Stimulated activated CD4-positive, alpha-beta T cell treated with anti-CD3 and anti-CD28 coated beads, Interleukin-12 subunit alpha, Interleukin-12 subunit beta, amount 100 ng/mL, for 24 hours (primary cell): ENCODE results near the gene KIAA0930.

ENCODE experiments used
- DNase-seq, 2 experiments: peaks; one replicate each; pipeline ENCODE4 v3.0.0-alpha.2; 2020; ENCODE audit warnings: low read depth in 2 of 2

The KIAA0930 gene

DNA sequence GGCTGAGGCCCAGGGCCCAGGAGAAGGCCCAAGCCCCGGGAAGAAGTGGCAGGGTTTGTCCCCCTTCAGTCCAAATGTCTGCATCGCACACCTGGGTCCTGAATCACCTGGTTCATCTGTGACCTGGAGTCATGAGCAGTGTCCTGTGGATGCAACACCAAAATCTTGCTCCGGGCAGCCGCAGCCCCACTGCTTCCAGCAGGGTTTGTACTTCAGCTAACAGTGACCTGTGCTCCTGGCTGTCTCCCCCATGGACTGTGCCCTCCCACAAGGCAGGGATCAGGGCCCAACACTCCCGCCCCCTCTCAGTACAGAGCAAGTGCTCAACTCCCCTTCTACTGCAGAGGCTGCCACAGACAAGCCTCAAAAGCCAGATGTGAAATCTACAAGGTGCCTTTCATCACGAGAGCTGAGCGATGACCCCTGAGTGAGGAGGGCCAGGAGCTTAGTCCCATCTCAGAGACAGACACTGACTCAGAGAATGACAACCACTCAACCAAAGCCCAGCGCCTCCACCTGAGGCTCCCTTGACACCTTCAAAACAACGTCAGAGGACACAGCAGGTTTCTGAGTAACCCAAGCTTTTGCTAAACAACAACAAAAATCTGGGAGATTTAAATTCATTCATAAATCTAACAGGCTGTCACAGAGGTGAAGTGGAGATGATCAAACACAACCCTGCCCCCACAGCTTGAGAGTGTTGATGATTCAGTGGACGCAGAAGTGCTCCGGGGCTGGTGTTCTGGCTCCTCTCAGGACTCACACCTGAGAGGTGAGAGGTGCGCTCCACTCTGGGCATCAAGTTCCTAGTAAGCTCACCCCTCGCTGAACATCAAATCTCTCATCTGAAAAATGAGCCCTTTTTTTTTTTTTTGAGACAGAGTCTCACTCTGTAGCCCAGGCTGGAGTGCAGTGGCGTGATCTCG lies 3.4 kb downstream of the KIAA0930 start:
- DNase-seq = no peak

DNA sequence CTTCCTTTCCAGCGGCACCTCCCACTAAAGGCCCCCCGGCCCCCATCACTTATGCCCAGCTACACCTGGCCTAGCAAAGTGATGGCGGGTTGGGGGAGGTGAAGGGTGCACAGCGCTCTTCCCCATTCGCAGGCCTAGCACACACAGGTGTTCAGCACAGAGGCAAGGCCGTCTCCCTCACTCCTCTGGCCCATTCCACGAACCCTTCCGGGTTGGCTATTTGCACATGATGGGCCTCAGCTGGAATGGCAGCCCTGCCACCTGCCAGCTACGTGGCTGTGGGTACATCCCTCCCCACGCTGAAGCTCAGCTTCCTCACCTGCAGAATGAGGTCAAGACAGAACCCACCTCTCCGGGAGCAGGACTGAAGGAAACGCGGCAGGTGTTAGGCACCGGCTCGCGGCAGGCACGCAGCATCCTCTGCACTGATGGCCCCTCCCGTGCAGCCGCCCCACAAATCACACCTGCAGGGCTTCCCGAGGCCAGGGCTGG lies 4.8 kb downstream of the KIAA0930 start:
- no peak for DNase-seq

DNA sequence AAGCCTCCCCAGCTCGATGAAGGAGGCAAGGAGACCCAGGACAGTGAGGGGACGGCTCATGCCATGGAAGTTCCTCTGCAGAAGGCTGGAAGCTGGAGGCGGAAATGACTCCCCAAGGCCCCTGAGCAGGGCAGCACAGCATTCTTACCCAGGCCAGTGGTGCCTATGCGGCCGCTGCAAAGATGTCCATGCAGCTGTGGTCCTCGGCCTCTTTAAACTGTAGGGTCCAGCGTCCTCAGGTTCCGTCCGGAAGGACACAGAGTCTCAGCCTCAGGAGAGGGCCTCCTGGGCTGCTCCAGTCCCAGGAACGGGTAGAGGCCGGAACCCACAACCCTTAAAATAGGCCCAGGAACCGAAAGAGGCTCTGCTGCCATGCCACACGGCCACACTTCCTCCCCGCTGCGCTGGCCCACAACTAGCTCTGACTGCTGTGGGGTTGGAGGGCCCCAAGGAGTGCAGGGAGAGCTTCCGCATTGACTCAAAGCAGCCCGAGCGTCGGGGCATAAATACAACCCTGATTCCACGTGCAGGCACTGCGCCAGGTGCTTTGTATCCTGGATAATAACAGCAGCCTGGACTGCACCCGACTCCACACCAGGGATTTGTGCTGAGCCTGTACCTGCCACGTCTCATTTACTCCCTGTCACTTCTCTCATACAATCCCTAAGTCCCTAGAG lies 5.5 kb downstream of the KIAA0930 start:
- DNase-seq = no peak

DNA sequence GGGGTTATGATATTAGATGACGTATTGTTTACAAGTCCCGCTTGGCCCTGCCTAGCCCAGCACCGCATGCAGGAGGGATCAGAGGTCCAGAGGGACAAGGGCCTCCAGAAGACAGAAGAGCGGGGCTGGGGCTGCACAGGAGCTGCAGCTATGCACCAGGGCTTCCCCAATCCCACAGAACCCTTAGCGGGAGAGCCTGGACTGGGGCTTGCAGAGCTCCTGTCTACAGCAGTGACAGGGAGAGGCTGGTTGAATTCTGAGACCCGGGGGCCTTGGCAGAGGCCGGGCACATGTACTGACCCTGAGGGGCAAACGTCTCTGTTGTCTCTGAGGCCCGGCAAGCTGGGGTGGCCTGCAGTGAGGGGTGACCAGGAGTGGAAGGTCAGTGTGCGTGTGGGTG lies 6.9 kb downstream of the KIAA0930 start:
- DNase-seq = no peak

DNA sequence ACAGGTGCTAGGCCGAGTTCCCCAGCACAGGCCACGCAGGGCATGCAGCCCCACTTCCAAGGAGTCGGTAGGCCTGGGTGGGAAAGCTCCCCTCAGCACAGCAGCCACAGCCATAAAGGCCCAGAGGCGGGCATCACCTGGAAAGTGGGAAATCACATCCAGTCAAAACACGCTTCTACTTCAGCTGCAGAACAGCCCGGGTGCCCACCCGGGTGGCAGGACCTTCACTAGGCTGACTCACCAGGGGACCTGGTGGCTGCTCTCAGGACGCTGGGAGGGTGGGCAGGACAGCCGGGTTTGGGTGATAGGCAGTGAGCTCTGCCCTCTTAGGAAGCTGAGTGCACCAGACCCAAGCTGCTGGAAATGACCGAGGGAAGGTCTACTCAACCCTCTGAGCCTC lies 7.3 kb downstream of the KIAA0930 start:
- no peak for DNase-seq

DNA sequence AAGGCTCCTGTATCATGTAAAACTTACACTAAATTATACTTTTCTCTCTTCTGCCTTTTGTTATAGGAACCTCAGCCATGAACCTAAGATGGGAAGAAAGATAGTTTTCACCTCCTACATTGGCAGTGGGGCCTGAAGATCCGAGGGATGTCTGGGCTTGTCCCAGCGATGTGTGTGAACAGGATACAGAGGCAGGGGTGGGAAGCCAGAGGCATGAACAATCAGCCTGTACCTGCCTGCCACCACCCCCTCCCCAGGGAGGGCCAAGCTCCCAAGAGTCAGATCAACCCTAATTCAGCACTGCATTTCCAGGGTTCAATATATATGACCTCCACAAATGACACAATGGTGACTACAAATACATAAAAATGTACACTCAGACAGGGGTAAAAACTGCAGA lies 9.4 kb downstream of the KIAA0930 start:
- no peak for DNase-seq

DNA sequence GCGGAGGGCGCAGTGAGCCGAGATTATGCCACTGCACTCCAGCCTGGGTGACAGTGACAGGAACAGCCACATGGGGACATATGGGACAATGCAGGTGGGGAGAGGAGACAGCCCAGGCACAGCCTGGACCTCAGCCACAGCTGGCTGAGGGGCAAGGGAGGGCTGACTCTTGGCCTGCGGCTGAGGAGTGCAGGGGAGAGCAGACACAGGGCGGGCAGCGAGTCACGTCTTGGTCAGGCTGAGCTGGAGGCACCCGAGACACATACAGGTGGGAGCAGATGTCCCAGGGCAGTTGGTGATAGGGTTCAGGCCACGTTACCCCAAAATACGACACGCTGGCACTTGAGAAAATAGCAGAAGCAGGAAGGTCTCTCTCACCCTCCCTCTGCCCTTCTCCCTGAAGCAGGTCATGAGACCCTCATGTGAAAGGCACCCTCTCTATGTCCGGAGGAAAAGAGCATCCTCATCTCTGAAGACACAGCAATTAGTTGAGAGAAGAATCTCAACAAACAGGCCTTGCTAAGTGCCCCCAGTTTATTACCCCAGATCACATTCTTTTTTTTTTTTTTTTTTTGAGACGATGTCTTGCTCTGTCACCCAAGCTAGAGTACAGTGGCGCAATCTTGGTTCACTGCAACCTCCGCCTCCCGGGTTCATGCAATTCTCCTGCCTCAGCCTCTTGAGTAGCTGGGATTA lies 10.5 kb downstream of the KIAA0930 start:
- DNase-seq = no peak

DNA sequence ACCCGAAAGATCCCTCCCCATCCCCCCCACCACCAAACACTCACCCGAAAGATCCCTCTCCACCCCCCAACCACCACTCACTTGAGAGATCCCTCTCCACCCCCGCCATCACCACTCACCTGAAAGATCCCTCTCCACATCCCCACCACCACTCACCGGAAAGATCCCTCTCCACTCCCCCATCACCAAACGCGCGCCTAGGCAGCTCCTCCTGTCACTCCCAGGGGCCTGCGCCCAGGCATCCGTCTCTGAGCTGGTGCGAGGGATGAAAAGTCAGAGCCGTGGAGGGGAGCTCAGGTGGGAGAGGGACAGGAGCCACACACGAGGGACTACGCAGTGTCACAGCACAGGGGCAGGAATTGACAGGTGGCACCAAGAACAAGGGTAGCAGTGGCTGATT lies 11.5 kb downstream of the KIAA0930 start:
- DNase-seq = no peak

DNA sequence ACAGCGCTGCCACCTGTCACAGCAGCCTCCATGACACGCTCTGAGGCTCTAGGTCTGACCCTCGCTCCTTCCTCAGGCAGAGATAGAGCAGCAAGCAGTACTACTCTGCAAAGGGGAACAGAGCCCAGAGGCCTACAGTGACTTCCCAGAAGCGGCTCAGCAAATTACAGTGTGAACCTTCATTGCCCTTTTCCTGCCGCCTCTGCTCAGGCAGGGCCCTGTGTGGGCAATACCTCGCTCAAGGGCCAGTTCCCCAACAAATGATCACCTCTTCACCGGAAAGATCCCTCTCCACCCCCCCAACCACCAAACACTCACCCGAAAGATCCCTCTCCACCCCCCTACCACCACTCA lies 12.3 kb downstream of the KIAA0930 start:
- no peak for DNase-seq

DNA sequence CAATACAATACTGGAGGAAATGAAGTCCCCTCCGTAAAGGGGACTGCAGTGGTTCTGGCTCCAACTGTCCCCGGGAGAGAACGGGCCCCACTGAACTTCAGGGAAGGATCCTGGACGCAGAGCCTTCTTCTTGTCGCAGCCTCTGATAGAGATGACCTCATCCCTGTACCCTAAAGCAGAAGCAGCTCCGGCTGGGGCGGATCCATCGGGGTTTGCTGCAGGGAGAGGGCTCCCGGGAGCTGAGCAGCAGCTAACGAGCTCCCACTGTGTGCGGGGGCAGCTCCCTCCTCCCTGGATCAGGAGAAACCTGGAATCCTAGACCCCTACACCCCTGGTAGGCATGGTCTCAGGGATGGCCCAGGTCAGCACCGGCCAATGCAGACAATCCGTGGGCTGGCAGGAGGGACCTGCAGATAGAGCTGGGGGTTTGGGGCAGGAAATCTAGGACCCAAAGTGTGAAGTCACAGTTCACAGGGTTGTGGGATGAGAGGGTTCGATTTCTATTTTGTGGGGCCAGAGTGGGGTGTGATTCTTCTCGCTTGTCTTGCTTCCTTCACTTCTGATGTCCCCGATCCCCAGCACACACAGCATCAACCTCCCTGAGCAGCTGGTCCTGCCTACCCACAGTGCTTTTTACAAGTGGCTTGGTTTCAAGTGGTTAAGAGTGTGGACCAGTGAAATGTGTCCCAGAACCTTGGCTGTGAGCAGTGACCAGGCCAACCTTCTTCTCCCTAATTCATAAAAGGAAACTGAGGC lies 12.9 kb downstream of the KIAA0930 start:
- DNase-seq = no peak

DNA sequence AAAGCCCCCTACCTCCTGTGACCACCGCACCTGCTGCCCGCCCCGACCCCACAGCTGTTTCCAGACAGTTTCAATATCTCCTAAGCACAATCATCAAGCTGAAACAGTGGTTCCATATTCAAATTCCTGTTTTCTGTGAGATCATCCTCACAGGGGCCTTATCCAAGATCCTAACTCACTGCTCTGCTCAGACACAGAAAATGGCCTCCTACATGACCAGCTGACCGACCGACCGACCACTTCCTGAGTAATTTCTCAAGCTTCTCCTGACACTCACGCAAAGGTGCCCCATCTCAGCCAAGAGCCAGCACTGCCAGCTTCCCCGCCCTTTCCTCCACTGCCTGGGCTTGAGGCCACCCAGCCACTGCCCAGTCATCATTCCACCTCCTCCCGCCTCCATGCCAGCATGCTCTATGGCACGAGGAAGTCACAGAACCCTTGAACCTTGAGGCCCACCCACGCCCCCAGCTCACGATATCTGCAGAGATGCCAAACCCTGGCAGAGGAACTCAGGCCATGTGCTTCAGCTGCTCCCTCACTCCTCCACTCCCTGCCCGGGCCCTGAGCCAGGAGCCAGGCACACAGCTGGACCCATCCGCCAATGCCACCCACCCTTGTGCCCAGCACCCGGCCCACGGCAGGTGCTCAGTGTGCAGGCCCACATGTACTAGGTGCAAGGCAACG lies 14.0 kb downstream of the KIAA0930 start:
- DNase-seq = no peak

DNA sequence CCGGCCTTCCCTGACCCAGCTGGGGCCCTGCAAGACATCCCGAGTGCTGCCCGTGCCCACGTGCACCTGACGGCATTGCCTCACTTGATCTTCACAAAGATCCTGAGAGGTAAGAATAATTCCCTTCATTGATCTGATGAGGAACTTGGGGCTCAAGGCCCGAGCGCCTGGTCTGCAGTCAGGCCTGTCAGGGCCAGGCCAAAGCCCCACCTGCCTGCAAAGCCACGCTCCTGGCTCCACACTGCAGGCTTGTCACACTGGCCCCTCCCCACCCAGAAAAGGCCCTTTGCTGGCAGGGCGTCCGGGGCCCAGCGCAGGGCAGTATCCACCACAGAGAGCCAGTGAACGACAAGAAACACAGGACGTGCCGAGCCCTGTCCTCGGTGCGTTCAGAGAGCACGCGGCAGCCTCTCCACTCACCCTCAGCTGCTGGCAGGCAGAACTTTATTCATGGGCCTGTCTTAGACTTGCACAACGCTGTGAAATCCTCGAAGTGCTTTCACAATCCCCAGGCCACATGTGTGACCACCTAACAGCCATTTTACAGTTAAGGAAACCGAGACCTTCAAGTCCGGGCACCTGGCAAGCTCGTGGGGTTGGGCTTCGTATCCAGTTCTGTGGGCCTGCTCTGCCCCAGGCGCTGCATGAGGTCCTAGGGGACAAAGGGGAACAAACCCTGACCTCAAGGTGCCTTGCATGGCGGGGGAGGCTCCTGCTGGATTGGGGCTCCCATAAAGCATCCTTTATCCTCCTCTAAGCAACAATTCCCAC lies 14.8 kb downstream of the KIAA0930 start:
- DNase-seq = no peak

DNA sequence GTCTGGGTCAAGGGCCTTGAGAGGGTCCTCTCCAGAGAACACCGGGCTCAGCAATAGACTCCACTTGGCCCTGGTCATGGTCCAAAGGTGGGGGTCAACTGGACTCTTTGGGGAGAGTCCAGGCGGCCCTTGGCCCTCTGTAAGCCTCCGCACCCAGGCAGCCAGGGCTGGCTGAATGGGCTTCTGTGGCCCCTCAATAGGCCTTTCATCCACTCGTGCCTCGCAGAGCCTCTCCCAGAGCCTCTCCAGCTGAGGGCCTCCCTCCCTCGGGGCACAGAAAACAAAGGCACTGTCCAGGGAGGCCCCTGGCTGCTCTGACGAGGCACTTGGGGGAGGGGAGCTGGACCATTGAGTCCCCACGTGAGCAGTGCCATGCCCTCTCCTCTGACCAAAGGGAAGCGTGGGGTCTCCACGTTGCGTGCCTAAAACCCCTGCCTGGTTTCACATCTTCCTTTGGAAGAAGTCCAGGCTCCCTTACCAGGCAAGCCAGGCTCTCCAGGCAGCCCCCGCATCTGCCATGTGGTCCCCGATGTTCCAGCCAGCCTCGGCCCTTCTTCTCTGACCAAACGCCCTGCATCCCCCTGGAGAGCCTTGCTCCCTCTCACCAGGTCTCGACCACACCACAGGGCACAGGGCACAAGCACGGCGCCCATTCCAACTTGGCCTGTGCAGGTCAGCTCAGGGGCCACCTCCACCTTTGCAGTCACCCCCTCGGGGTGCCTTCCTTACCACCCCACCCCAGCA lies 15.5 kb downstream of the KIAA0930 start:
- DNase-seq = no peak

DNA sequence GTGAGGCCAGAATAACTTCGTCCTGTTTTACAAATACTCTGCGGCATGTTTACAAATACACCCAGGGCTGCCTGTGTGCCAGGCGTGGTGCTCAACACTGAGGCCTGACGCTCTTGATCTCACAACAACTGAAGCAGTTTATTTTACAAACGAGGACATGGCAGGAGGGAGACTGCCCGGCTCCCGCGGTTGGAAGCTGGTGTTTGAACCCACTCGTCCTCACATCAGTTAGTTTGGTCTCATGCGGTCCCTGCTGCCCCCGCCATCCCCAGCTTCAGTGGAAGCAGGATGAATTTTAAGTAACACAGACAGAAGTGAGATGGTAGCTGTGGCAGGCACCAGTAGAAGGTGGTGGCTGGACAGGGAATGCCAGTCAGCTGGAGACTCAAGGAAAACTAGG lies 16.4 kb downstream of the KIAA0930 start:
- no peak for DNase-seq

DNA sequence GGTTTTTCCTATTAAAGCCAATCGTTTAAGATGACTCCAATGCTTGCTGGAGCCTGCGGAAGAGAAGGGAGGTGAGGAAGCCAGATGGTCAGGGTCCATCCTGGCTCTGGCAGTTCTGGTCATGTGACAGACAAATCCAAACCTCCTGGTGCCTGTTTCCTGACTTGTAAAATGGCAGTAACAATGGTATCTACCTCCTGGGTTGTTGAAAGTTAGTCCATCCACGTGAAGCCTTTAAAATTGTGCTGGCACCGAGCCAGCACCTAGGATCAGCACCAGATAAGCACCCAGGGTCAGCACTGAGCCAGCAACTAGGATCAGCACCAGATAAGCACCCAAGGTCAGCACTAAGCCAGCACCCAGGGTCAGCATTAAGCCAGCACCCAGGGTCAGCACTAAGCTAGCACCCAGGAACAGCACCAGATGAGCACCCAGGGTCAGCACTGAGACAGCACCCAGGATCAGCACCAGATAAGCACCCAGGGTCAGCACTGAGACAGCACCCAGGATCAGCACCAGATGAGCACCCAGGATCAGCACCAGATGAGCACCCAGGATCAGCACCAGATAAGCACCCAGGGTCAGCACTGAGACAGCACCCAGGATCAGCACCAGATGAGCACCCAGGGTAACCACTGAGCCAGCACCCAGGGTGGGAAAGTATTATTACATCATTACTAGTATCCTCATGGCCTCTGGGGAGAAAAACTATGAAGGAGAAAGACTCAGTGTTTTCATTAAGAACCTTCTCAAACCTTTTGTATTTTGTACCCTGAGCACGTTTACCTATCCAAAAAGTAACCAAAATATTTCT lies 17.2 kb downstream of the KIAA0930 start:
- no peak for DNase-seq

DNA sequence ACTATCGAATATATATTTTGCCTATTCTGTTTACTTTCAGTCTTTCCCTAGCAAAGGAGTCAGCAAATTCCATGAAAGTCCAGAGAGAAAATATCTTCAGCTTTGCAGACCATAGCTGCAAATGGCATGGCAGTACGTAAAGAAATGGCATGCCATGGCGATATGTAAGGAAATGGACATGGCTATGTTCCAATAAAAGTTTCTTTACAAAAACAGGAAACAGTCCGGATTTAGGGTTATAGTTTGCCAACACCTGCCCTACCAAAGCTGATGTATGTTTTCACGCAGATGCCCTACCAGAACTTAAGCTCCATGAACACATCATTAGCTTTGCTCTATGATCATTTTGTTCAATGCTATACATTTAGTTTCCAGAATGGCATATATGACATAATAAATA lies 19.5 kb downstream of the KIAA0930 start:
- no peak for DNase-seq

DNA sequence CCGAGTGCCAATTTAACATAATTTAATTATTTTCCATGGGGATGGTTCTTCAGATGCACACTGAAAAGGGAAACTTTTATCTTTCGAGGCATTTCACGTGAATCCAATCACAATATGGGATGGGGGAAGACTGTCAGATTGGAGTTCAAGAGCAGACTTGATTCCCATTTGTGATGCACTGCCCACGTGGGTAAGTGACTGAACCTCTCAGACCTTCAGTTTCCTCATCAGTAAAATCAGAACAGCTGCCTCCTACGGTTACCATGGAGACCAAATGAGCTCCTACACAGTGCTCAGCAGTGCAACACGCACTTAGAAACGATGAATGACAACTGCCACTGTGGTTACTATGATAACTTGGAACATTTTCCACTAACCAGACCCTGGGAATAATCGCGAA lies 21.7 kb downstream of the KIAA0930 start:
- peak in 1 of 2 experiments; percentile 37 for DNase-seq

DNA sequence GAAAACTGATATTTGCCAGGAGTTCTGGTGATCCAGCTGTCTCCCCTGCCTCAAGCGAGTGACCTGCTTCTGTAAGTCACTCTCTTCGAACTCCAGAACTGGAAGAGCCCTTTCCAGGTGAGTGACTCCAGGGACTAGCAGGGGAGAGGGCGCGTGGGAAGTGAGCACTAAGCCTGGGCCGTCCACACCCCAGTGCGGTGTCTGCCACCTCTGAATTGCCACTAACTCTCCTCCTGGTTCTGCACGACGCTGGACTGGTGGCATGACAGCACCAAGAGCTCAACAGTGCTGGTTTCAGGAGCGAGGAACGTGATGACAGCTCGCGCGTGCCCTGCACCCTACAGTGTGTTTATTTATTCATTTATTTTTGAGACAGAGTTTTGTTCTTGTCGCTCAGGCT lies 22.9 kb downstream of the KIAA0930 start:
- no peak for DNase-seq

DNA sequence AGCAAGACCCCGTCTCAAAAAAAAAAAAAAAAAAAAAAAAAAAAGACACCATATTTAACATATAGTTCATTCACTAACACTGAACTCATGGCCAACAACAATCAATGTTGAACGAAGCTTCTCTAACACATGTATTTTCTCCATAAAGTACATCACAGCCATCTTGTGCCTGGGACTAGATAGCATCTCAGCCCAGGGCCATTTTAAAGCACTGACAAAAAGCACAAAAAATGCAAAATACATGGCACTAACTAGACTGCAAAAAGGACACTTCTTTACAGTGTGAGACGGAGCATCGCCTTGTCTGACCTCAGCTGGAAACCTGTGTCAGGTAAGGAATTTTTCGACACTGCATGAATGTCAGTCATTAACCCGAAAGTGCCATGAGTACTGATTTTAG lies 23.3 kb downstream of the KIAA0930 start:
- DNase-seq = no peak
